Measurements from ENCODE around the gene MRPL17.

- TF ChIP-seq CTCF (IDR thresholded peaks at IDR 0.05): no peak
- TF ChIP-seq POLR2A (IDR thresholded peaks at IDR 0.05): no peak
Measured at GRCh38 chr11:6721343-6721742, 38.2 kb upstream of the MRPL17 start.

All from prostate gland (tissue), 2 donors.